GM10266 (cell line): ENCODE measurements around the gene GPATCH3.
"Not testable (repeated sequence)": the region's sequence is repeated elsewhere in the genome, so short reads cannot be mapped to it uniquely, and the experiment has no call there.

Experiments
- DNase-seq: peaks from one replicate; pipeline ENCODE4 v3.0.0; 2012; ENCODE audit errors: extremely low spot score
- CTCF ChIP-seq: IDR thresholded peaks from 2 replicates; pipeline ENCODE4 v1.5.1; 2012; ENCODE audit warnings: mild to moderate bottlenecking, low read depth; ENCODE audit not compliant: control insufficient read depth, insufficient read depth; ENCODE audit errors: missing control alignments

The GPATCH3 gene

GRCh38 chr1:26851106-26851684 lies 49.1 kb downstream of the GPATCH3 start:
- TF ChIP-seq CTCF, result no peak
- DNase-seq, result no peak

- DNase-seq, result no peak
- TF ChIP-seq CTCF, result no peak
These were observed 51.1 kb downstream of the GPATCH3 start for GRCh38 chr1:26848941-26849774.

GRCh38 chr1:26848499-26848898 lies 51.8 kb downstream of the GPATCH3 start:
- DNase-seq, result no peak
- TF ChIP-seq CTCF, result no peak

GRCh38 chr1:26847826-26848225 lies 52.4 kb downstream of the GPATCH3 start:
- DNase-seq, result not testable (repeated sequence)

GRCh38 chr1:26844424-26845196 lies 55.7 kb downstream of the GPATCH3 start:
- no peak for DNase-seq
- no peak for TF ChIP-seq CTCF
